HAP-1 (cell line): ENCODE data around the gene CCR3.

Experiments
- DNase-seq, 2 experiments: peaks; one replicate each; pipeline ENCODE4 v3.0.0-alpha.2; 2016 to 2020; ENCODE audit warnings: low spot score in 2 of 2
- H3K27me3 ChIP-seq: fragments of 250-450 bp; sonication (Bioruptor Pico); 2 replicates; pipeline ENCODE4 v1.5.1; 2020; ENCODE audit warnings: low read depth, mild to moderate bottlenecking, moderate library complexity
- H3K36me3 ChIP-seq: fragments of 250-450 bp; sonication (Bioruptor Pico); replicated peaks from 2 replicates; pipeline ENCODE4 v1.5.1; 2020; ENCODE audit warnings: mild to moderate bottlenecking
- H3K4me1 ChIP-seq: fragments of 250-450 bp; sonication (Bioruptor Pico); 2 replicates; pipeline ENCODE4 v1.5.1; 2020; ENCODE audit warnings: mild to moderate bottlenecking
- H3K4me3 ChIP-seq: fragments of 250-450 bp; sonication (Bioruptor Pico); 2 replicates; pipeline ENCODE4 v1.5.1; 2020; ENCODE audit warnings: mild to moderate bottlenecking, moderate library complexity
- H3K9me3 ChIP-seq: fragments of 250-450 bp; sonication (Bioruptor Pico); 2 replicates; pipeline ENCODE4 v1.5.1; 2020; ENCODE audit warnings: mild to moderate bottlenecking, moderate library complexity
- in situ Hi-C: fragments of 300-500 bp; cut with MboI; formaldehyde crosslinking; loops from 3 replicates; pipeline ENCODE4 v1.14.3; 2020; ENCODE audit warnings: low sequenced_read_pairs, inconsistent platforms, mixed read lengths

CCR3 gene

GRCh38 chr3:46235425-46235824 lies 6.8 kb upstream of the CCR3 start:
- in situ Hi-C loops: no loop called here
- Histone ChIP-seq H3K36me3 (no peaks in the 10 kb centered on the region), H3K4me3 (no peak overlapping the region), H3K4me1 (no peaks in the 10 kb centered on the region), H3K9me3 (no peaks in the 10 kb centered on the region), H3K27me3 (no peaks in the 10 kb centered on the region)
- DNase-seq: no peak

- H3K4me3 ChIP-seq: no peak overlapping the region
- no peaks in the 10 kb centered on the region for H3K27me3 ChIP-seq
- DNase-seq: no peak
- no peaks in the 10 kb centered on the region for H3K36me3 ChIP-seq
- H3K9me3 ChIP-seq: no peaks in the 10 kb centered on the region
- in situ Hi-C loops: no loop called here
- H3K4me1 ChIP-seq: no peaks in the 10 kb centered on the region
These were observed 5.8 kb upstream of the CCR3 start for GRCh38 chr3:46236294-46237054.

GRCh38 chr3:46238386-46238785 lies 3.9 kb upstream of the CCR3 start:
- no peaks in the 10 kb centered on the region for H3K36me3 ChIP-seq
- no peaks in the 10 kb centered on the region for H3K4me1 ChIP-seq
- no peak overlapping the region for H3K4me3 ChIP-seq
- no peak for DNase-seq
- in situ Hi-C loops: no loop called here
- no peaks in the 10 kb centered on the region for H3K9me3 ChIP-seq
- H3K27me3 ChIP-seq: no peaks in the 10 kb centered on the region

GRCh38 chr3:46239301-46239938 lies 2.8 kb upstream of the CCR3 start:
- Histone ChIP-seq H3K4me3 (no peak overlapping the region), H3K4me1 (no peaks in the 10 kb centered on the region), H3K27me3 (no peaks in the 10 kb centered on the region), H3K36me3 (no peaks in the 10 kb centered on the region), H3K9me3 (no peaks in the 10 kb centered on the region)
- DNase-seq: no peak
- in situ Hi-C loops: no loop called here

- DNase-seq: no peak
- H3K27me3 ChIP-seq: peaks cover 4% of the 10 kb centered on the region; the same call in 1 of the 2 replicates
- no peaks in the 10 kb centered on the region for H3K9me3 ChIP-seq
- no peaks in the 10 kb centered on the region for H3K4me1 ChIP-seq
- no peak overlapping the region for H3K4me3 ChIP-seq
- H3K36me3 ChIP-seq: no peaks in the 10 kb centered on the region
- in situ Hi-C loops: no loop called here
These were observed 2.3 kb upstream of the CCR3 start for GRCh38 chr3:46239952-46240351.

- Histone ChIP-seq H3K27me3 (peaks cover 4% of the 10 kb centered on the region; the same call in 1 of the 2 replicates), H3K36me3 (no peaks in the 10 kb centered on the region), H3K9me3 (no peaks in the 10 kb centered on the region), H3K4me3 (no peak overlapping the region), H3K4me1 (no peaks in the 10 kb centered on the region)
- DNase-seq: no peak
- in situ Hi-C loops: no loop called here
These were observed 1.3 kb downstream of the CCR3 start for GRCh38 chr3:46243560-46243959.

GRCh38 chr3:46245146-46245545 lies 2.9 kb downstream of the CCR3 start:
- DNase-seq: no peak
- H3K9me3 ChIP-seq: no peaks in the 10 kb centered on the region
- in situ Hi-C loops: no loop called here
- H3K27me3 ChIP-seq: peaks cover 4% of the 10 kb centered on the region; the same call in 1 of the 2 replicates
- H3K4me1 ChIP-seq: no peaks in the 10 kb centered on the region
- no peak overlapping the region for H3K4me3 ChIP-seq
- no peaks in the 10 kb centered on the region for H3K36me3 ChIP-seq

- no peaks in the 10 kb centered on the region for H3K4me1 ChIP-seq
- H3K4me3 ChIP-seq: no peak overlapping the region
- H3K9me3 ChIP-seq: no peaks in the 10 kb centered on the region
- H3K36me3 ChIP-seq: no peaks in the 10 kb centered on the region
- H3K27me3 ChIP-seq: peaks cover 3% of the 10 kb centered on the region; the same call in 1 of the 2 replicates
- in situ Hi-C loops: no loop called here
- DNase-seq: no peak
These were observed 10.7 kb downstream of the CCR3 start for GRCh38 chr3:46252980-46253379.

- in situ Hi-C loops: no loop called here
- Histone ChIP-seq H3K27me3 (peaks cover 3% of the 10 kb centered on the region), H3K4me1 (no peaks in the 10 kb centered on the region), H3K4me3 (no peak overlapping the region), H3K9me3 (no peaks in the 10 kb centered on the region), H3K36me3 (no peaks in the 10 kb centered on the region)
- no peak for DNase-seq
These were observed 16.3 kb downstream of the CCR3 start for GRCh38 chr3:46258525-46258924.

- Histone ChIP-seq H3K4me3 (no peak overlapping the region), H3K27me3 (no peaks in the 10 kb centered on the region; the same call in none of the 2 replicates), H3K36me3 (no peaks in the 10 kb centered on the region), H3K4me1 (no peaks in the 10 kb centered on the region), H3K9me3 (no peaks in the 10 kb centered on the region)
- DNase-seq: no peak
- in situ Hi-C loops: no loop called here
These were observed 19.8 kb downstream of the CCR3 start for GRCh38 chr3:46261926-46262594.

GRCh38 chr3:46264002-46264401 lies 21.7 kb downstream of the CCR3 start:
- Histone ChIP-seq H3K4me1 (no peaks in the 10 kb centered on the region), H3K4me3 (no peak overlapping the region), H3K36me3 (no peaks in the 10 kb centered on the region), H3K9me3 (no peaks in the 10 kb centered on the region), H3K27me3 (no peaks in the 10 kb centered on the region; the same call in 1 of the 2 replicates)
- in situ Hi-C loops: no loop called here
- DNase-seq: no peak

- in situ Hi-C loops: no loop called here
- Histone ChIP-seq H3K36me3 (no peaks in the 10 kb centered on the region), H3K9me3 (no peaks in the 10 kb centered on the region), H3K27me3 (no peaks in the 10 kb centered on the region), H3K4me3 (no peak overlapping the region), H3K4me1 (no peaks in the 10 kb centered on the region)
- no peak for DNase-seq
These were observed 24.3 kb downstream of the CCR3 start for GRCh38 chr3:46266598-46266997.

- H3K4me3 ChIP-seq: no peak overlapping the region
- H3K9me3 ChIP-seq: no peaks in the 10 kb centered on the region
- in situ Hi-C loops: no loop called here
- no peak for DNase-seq
- H3K36me3 ChIP-seq: no peaks in the 10 kb centered on the region
- no peaks in the 10 kb centered on the region for H3K4me1 ChIP-seq
- H3K27me3 ChIP-seq: no peaks in the 10 kb centered on the region; the same call in 1 of the 2 replicates
These were observed 27.3 kb downstream of the CCR3 start for GRCh38 chr3:46269556-46269955.

- H3K36me3 ChIP-seq: no peaks in the 10 kb centered on the region
- H3K4me3 ChIP-seq: no peak overlapping the region
- H3K27me3 ChIP-seq: no peaks in the 10 kb centered on the region; the same call in 1 of the 2 replicates
- in situ Hi-C loops: no loop called here
- no peaks in the 10 kb centered on the region for H3K9me3 ChIP-seq
- no peak for DNase-seq
- H3K4me1 ChIP-seq: no peaks in the 10 kb centered on the region
These were observed 28.2 kb downstream of the CCR3 start for GRCh38 chr3:46270474-46270873.
